ENCODE data around the gene LSP1.

GRCh38 chr11:1827095-1827813 is 25.6 kb upstream of the LSP1 start:
- TF ChIP-seq CTCF (IDR thresholded peaks at IDR 0.05 in 8 of 11, conservative IDR thresholded peaks at IDR 0.05 in 3 of 11) (no peak), POLR2AphosphoS5 (IDR thresholded peaks at IDR 0.05) (peak; percentile 29 to 50 (median 39)), POLR2A (IDR thresholded peaks at IDR 0.05) (no peak)
